CD8-positive, alpha-beta memory T cell (primary cell): ENCODE data around the gene PTPRM. TPM values are rescaled to one million over a fixed set of nuclear protein-coding genes. Genes with fewer than 3 reads are reported as not detected.

Source experiments
- CTCF ChIA-PET: fragments of 350-600 bp; sonication (Branson Sonifier 250); formaldehyde crosslinking; loops from one replicate; lab custom pipeline; 2021; ENCODE audit warnings: antibody characterized with exemption; lab: Charles Lee
- POLR2A ChIA-PET: fragments of 350-600 bp; sonication (Branson Sonifier 250); formaldehyde crosslinking; loops from one replicate; lab custom pipeline; 2021; ENCODE audit warnings: antibody characterized with exemption; lab: Charles Lee
- DNase-seq, 5 donors: peaks; one replicate each; pipeline versions ENCODE4 v3.0.0 to v3.0.0-alpha.2; 2020 to 2022; ENCODE audit warnings: mixed read lengths in 1 of 5
- H3K27ac ChIP-seq: one replicate; pipeline ENCODE4 v1.7.0; 2013; ENCODE audit warnings: low read depth, mild to moderate bottlenecking, low read length, moderate library complexity
- H3K27me3 ChIP-seq: 2 replicates; pipeline ENCODE4 v1.7.0; 2013; ENCODE audit warnings: low read length, mild to moderate bottlenecking; ENCODE audit not compliant: insufficient read depth, poor library complexity, severe bottlenecking
- H3K36me3 ChIP-seq: 2 replicates; pipeline ENCODE4 v1.7.0; 2013; ENCODE audit warnings: mild to moderate bottlenecking, low read length, moderate library complexity; ENCODE audit not compliant: insufficient read depth
- H3K4me1 ChIP-seq: 2 replicates; pipeline ENCODE4 v1.7.0; 2013; ENCODE audit warnings: mild to moderate bottlenecking, low read length, moderate library complexity; ENCODE audit not compliant: insufficient read depth
- H3K4me3 ChIP-seq: 2 replicates; pipeline ENCODE4 v1.7.0; 2013; ENCODE audit warnings: mild to moderate bottlenecking, low read length
- H3K9me3 ChIP-seq: 2 replicates; pipeline ENCODE4 v1.7.0; 2013; ENCODE audit warnings: mild to moderate bottlenecking, low read length
- H3K27ac Mint-ChIP-seq, 8 donors: one replicate each; pipeline ENCODE4 v1.8.0; 2020 to 2021; ENCODE audit warnings: mixed read lengths in 8 of 8, mild to moderate bottlenecking in 6 of 8, inconsistent platforms in 3 of 8, moderate library complexity in 3 of 8
- H3K27me3 Mint-ChIP-seq, 2 donors: one replicate each; pipeline ENCODE4 v1.8.0; 2020 to 2021; ENCODE audit warnings: mixed read lengths in 2 of 2, mild to moderate bottlenecking in 1 of 2, moderate library complexity in 1 of 2
- H3K36me3 Mint-ChIP-seq, 3 donors: one replicate each; pipeline ENCODE4 v1.8.0; 2020 to 2021; ENCODE audit warnings: mixed read lengths in 3 of 3, inconsistent platforms in 1 of 3, mild to moderate bottlenecking in 1 of 3
- H3K4me1 Mint-ChIP-seq, 3 donors: one replicate each; pipeline ENCODE4 v1.8.0; 2020 to 2021; ENCODE audit warnings: mixed read lengths in 3 of 3, inconsistent platforms in 1 of 3, mild to moderate bottlenecking in 1 of 3
- H3K4me3 Mint-ChIP-seq, 7 donors: one replicate each; pipeline ENCODE4 v1.8.0; 2020 to 2021; ENCODE audit warnings: mixed read lengths in 7 of 7, mild to moderate bottlenecking in 6 of 7, moderate library complexity in 4 of 7, inconsistent platforms in 2 of 7
- H3K9me3 Mint-ChIP-seq, 5 donors: one replicate each; pipeline ENCODE4 v1.8.0; 2020 to 2022; ENCODE audit warnings: mixed read lengths in 5 of 5, mild to moderate bottlenecking in 3 of 5, moderate library complexity in 2 of 5, inconsistent platforms in 1 of 5
- polyA plus RNA-seq: library from polyadenylated mRNA; unstranded; fragments of 300-500 nt; fragmentation: Illumina TruSeq; gene quantifications from one replicate; pipeline ENCODE4 v1.2.3, GENCODE V29; 2021
- total RNA-seq, 2 experiments: library from RNA; stranded (reverse); gene quantifications; one replicate each; pipeline ENCODE4 v1.2.3, GENCODE V29; 2021

PTPRM gene
- total and polyA plus RNA-seq, 3 experiments from 2014 or later, result 3.9 to 7.4 (median 5.3) TPM

DNA sequence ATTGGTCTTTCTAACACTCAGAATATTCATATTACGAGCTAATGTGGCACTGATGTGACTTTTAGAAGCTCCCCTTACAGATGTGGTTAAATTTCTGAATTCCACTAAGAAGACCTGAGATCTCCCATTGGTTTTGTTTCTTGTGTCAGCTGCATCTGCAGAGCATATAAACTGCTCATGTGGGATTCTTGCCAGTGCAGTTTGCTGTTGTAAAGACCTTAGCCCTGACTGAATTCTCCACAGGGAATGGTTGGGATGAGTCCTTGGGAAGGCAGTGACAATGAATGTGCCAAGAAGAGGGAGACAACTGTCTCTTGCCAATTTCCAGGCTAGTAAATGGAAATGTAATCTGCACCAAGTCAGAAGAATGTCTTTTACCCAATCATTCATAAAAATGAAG is 94.1 kb downstream of the PTPRM start:
- CTCF ChIA-PET, result no interaction called here
- Mint-ChIP-seq H3K27ac (no peak overlapping the region), H3K4me1 (no peaks in the 10 kb centered on the region), H3K4me3 (no peak overlapping the region), H3K36me3 (no peaks in the 10 kb centered on the region), H3K27me3 (peaks cover 0 to 1% of the 10 kb centered on the region in 2 donors), H3K9me3 (peaks cover 0 to 10% (median 1%) of the 10 kb centered on the region in 5 donors)
- POLR2A ChIA-PET, result no interaction called here
- Histone ChIP-seq H3K27ac (no peak overlapping the region), H3K4me3 (no peak overlapping the region), H3K4me1 (no peaks in the 10 kb centered on the region), H3K36me3 (no peaks in the 10 kb centered on the region), H3K27me3 (no peaks in the 10 kb centered on the region), H3K9me3 (no peaks in the 10 kb centered on the region)
- no peak for DNase-seq

DNA sequence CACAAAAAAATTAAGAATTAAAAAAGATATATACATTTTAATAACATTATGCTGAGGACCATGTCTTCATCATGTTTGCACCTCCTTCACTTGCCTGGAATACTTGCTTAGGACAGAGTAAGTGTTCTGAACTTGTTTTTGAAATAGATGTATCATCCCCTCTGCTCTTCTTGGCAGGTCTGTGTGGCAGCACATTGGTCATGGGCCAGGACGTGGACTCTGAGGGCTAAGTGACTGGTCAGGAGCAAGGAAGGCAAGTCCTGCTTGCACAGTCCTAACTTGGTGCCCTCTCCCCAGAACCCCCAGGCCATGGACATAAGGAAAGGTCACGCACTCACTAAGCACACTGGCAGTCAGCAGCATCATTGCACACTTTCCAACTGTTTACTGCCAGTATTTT is 95.8 kb downstream of the PTPRM start:
- no peak overlapping the region for H3K27ac ChIP-seq
- H3K4me1 ChIP-seq, result no peaks in the 10 kb centered on the region
- H3K27me3 Mint-ChIP-seq, result peaks cover 0 to 1% of the 10 kb centered on the region in 2 donors
- H3K9me3 Mint-ChIP-seq, result peaks cover 0 to 8% (median 2%) of the 10 kb centered on the region in 5 donors
- H3K4me3 Mint-ChIP-seq, result no peak overlapping the region
- H3K36me3 ChIP-seq, result no peaks in the 10 kb centered on the region
- H3K4me3 ChIP-seq, result no peak overlapping the region
- H3K4me1 Mint-ChIP-seq, result no peaks in the 10 kb centered on the region
- no peaks in the 10 kb centered on the region for H3K36me3 Mint-ChIP-seq
- DNase-seq, result no peak
- ChIA-PET POLR2A (no interaction called here), CTCF (no interaction called here)
- H3K27ac Mint-ChIP-seq, result peak overlapping the region in 1 of 8 donors; percentile 68
- no peaks in the 10 kb centered on the region for H3K9me3 ChIP-seq
- no peaks in the 10 kb centered on the region for H3K27me3 ChIP-seq

- H3K4me3 Mint-ChIP-seq, result no peak overlapping the region
- CTCF ChIA-PET, result no interaction called here
- no peaks in the 10 kb centered on the region for H3K27me3 ChIP-seq
Measured at GRCh38 chr18:7663366-7664312, 96.5 kb downstream of the PTPRM start.

GRCh38 chr18:7666195-7666776 is 99.2 kb downstream of the PTPRM start:
- Mint-ChIP-seq H3K27me3 (no peaks in the 10 kb centered on the region), H3K4me3 (no peak overlapping the region), H3K36me3 (no peaks in the 10 kb centered on the region), H3K4me1 (no peaks in the 10 kb centered on the region), H3K27ac (no peak overlapping the region), H3K9me3 (peaks cover 0 to 4% (median 2%) of the 10 kb centered on the region in 5 donors)
- no peak overlapping the region for H3K27ac ChIP-seq
- no peaks in the 10 kb centered on the region for H3K27me3 ChIP-seq
- CTCF ChIA-PET, result no interaction called here
- no peak for DNase-seq
- H3K4me3 ChIP-seq, result no peak overlapping the region
- H3K9me3 ChIP-seq, result no peaks in the 10 kb centered on the region
- no peaks in the 10 kb centered on the region for H3K4me1 ChIP-seq
- POLR2A ChIA-PET, result no interaction called here
- H3K36me3 ChIP-seq, result no peaks in the 10 kb centered on the region

More at GRCh38 chr18:7663366-7664312, 96.5 kb downstream of the PTPRM start:
- Mint-ChIP-seq H3K27ac (no peak overlapping the region), H3K9me3 (peaks cover 0 to 6% (median 3%) of the 10 kb centered on the region in 5 donors), H3K4me1 (no peaks in the 10 kb centered on the region), H3K27me3 (no peaks in the 10 kb centered on the region), H3K36me3 (no peaks in the 10 kb centered on the region)
- no peaks in the 10 kb centered on the region for H3K36me3 ChIP-seq
- POLR2A ChIA-PET, result no interaction called here
- H3K4me3 ChIP-seq, result no peak overlapping the region
- no peak overlapping the region for H3K27ac ChIP-seq
- H3K4me1 ChIP-seq, result no peaks in the 10 kb centered on the region
- no peaks in the 10 kb centered on the region for H3K9me3 ChIP-seq
- DNase-seq, result no peak

GRCh38 chr18:7668392-7668791 is 101.3 kb downstream of the PTPRM start:
- Histone ChIP-seq H3K36me3 (no peaks in the 10 kb centered on the region), H3K27ac (no peak overlapping the region), H3K9me3 (no peaks in the 10 kb centered on the region), H3K27me3 (no peaks in the 10 kb centered on the region), H3K4me3 (no peak overlapping the region), H3K4me1 (no peaks in the 10 kb centered on the region)
- ChIA-PET CTCF (no interaction called here), POLR2A (no interaction called here)
- Mint-ChIP-seq H3K4me3 (no peak overlapping the region), H3K36me3 (no peaks in the 10 kb centered on the region), H3K27me3 (no peaks in the 10 kb centered on the region), H3K27ac (no peak overlapping the region), H3K9me3 (peaks cover 0 to 4% (median 2%) of the 10 kb centered on the region in 5 donors), H3K4me1 (no peaks in the 10 kb centered on the region)
- DNase-seq, result no peak

DNA sequence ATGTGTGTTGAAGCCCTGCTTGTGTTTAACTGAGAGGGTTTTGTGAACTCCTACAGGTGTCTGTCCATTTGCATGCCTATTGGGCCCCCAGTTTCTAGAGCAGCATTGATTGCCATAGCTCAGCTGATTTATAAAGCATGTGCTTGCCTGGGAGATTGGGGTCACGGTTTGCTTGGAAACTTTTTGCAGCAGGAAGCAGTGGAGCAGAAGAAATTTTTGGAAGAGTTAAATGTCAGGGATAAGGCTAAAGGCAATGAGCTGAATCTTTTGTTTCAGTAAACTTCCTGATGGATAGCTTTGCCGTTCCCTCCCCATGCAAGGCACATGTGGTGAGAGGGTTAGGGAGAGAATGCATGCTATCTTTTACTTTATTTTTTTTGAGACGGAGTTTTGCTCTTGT is 102.2 kb downstream of the PTPRM start:
- Histone ChIP-seq H3K4me3 (no peak overlapping the region), H3K36me3 (no peaks in the 10 kb centered on the region), H3K27ac (no peak overlapping the region), H3K9me3 (no peaks in the 10 kb centered on the region), H3K27me3 (no peaks in the 10 kb centered on the region), H3K4me1 (no peaks in the 10 kb centered on the region)
- Mint-ChIP-seq H3K36me3 (no peaks in the 10 kb centered on the region), H3K9me3 (peaks cover 0 to 4% (median 0%) of the 10 kb centered on the region in 5 donors), H3K27me3 (no peaks in the 10 kb centered on the region), H3K4me1 (no peaks in the 10 kb centered on the region), H3K27ac (no peak overlapping the region), H3K4me3 (no peak overlapping the region)
- CTCF ChIA-PET, result no interaction called here
- DNase-seq, result no peak
- POLR2A ChIA-PET, result no interaction called here

- Mint-ChIP-seq H3K36me3 (no peaks in the 10 kb centered on the region), H3K27me3 (no peaks in the 10 kb centered on the region), H3K4me1 (no peaks in the 10 kb centered on the region), H3K4me3 (no peak overlapping the region), H3K9me3 (peaks cover 0 to 4% (median 0%) of the 10 kb centered on the region in 5 donors), H3K27ac (peak overlapping the region in 1 of 8 donors; percentile 15)
- CTCF ChIA-PET, result no interaction called here
- no peak overlapping the region for H3K4me3 ChIP-seq
- H3K9me3 ChIP-seq, result no peaks in the 10 kb centered on the region
- no peaks in the 10 kb centered on the region for H3K27me3 ChIP-seq
- no peak overlapping the region for H3K27ac ChIP-seq
- no peak for DNase-seq
- H3K4me1 ChIP-seq, result no peaks in the 10 kb centered on the region
- POLR2A ChIA-PET, result no interaction called here
- no peaks in the 10 kb centered on the region for H3K36me3 ChIP-seq
Measured at GRCh38 chr18:7671105-7671504, 104.0 kb downstream of the PTPRM start.

- DNase-seq, result no peak
- no peaks in the 10 kb centered on the region for H3K4me1 Mint-ChIP-seq
- Histone ChIP-seq H3K4me3 (no peak overlapping the region), H3K36me3 (no peaks in the 10 kb centered on the region), H3K4me1 (no peaks in the 10 kb centered on the region), H3K9me3 (no peaks in the 10 kb centered on the region), H3K27me3 (no peaks in the 10 kb centered on the region), H3K27ac (no peak overlapping the region)
- H3K4me3 Mint-ChIP-seq, result no peak overlapping the region
- POLR2A ChIA-PET, result no interaction called here
- H3K36me3 Mint-ChIP-seq, result no peaks in the 10 kb centered on the region
- peak overlapping the region in 1 of 8 donors; percentile 62 for H3K27ac Mint-ChIP-seq
- no peaks in the 10 kb centered on the region for H3K27me3 Mint-ChIP-seq
- H3K9me3 Mint-ChIP-seq, result peaks cover 0 to 2% (median 0%) of the 10 kb centered on the region in 5 donors
- CTCF ChIA-PET, result interaction anchor here (0.8 kb wide), 1 partner anchor 13 kb away, joined by 3 read pairs; no protein-coding TSS in a partner anchor
Measured at GRCh38 chr18:7676253-7676873, 109.2 kb downstream of the PTPRM start.
